GM18873 (cell line): ENCODE data around the gene SPSB1.

ENCODE experiments used
- ATAC-seq: cut with Tn5 transposase; IDR thresholded peaks from one replicate; pipeline ENCODE4 v1.9.1; 2021; ENCODE audit warnings: mild to moderate bottlenecking, moderate library complexity, moderate number of reproducible peaks; ENCODE audit not compliant: unreplicated experiment, low FRiP score

SPSB1 gene

GRCh38 chr1:9360371-9361064, 67.8 kb downstream of the SPSB1 start:
- no peak for ATAC-seq

GRCh38 chr1:9361630-9362260, 69.1 kb downstream of the SPSB1 start:
- no peak for ATAC-seq

DNA sequence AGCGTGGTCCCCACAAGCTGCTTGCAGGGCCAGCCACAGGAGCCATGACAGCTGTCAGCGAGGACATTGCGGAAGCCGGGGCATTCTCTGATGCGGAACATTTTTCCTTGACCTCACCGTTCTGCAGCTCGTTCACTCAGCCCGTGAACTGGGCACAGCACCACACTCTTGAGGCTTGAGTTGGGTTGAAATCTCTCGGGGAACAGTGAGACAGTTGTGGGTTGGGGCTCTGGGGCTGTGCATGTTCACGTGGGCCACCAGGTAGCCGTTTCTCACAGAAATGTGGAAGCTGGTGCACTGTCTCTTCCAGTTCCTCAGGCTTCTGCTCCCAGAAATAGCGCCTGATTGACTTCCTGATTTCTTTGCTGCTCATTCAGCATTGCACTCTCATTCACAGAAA, 69.8 kb downstream of the SPSB1 start:
- no peak for ATAC-seq

DNA sequence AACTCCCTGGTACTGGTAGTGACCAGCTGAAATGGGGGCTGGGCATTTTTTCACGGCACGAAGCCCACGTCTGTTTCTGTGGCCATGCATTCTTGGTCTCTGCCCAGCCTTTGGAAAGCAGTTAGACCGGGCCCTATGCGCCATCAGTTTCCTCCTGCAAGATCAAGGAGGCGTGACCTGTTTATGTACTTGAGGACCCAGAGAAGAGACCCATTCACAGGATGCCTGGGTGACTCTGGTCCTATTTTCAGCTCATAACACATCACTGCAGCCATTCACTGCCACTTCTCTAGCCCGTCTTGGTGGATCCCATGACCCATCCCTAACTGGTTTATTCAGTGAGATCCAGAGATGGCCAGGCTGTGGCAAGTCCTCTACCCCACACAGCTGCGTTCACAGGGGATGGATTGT, 70.4 kb downstream of the SPSB1 start:
- no peak for ATAC-seq

GRCh38 chr1:9366298-9366697, 73.6 kb downstream of the SPSB1 start:
- ATAC-seq: no peak

DNA sequence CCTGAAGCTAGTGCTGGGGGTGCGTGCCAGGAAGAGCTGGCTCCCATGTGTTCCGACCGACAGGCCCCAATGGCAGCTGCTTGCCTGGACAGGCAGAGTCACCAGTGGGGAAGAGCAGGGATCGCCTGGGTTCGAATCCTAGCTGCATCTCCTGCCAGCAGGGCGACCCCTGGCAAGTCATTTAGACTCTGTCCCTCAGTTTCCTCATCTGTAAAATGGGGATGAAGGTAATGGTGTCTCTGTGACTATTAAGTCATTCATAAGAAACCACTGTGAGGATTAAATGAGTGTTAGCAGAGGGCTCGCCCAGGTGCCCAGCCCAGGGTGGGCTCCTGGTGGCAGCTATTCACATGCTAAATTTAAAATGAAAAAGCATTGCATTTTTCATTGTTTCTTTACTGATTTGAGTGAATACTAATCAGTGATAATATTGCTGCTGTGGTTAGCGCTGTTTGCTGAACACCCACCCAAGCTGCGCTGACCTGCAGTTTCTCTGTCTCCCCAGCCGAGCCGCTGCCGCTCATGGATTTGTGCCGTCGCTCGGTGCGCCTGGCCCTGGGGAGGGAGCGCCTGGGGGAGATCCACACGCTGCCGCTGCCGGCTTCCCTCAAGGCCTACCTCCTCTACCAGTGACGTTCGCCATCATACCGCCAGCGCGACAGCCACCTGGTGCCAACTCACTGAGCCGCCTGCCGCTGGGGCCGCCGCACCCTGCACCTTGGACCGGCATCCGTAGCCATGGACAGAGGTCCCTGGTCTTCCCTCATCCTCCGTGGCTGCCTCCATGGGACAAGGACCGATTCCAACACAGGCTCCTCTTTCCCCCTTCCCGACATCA, 74.5 kb downstream of the SPSB1 start:
- ATAC-seq: no peak

GRCh38 chr1:9367806-9368205, 75.1 kb downstream of the SPSB1 start:
- no peak for ATAC-seq

- no peak for ATAC-seq
Observed at GRCh38 chr1:9368356-9368755, 75.7 kb downstream of the SPSB1 start.

GRCh38 chr1:9369964-9370788, 77.5 kb downstream of the SPSB1 start:
- ATAC-seq: no peak

DNA sequence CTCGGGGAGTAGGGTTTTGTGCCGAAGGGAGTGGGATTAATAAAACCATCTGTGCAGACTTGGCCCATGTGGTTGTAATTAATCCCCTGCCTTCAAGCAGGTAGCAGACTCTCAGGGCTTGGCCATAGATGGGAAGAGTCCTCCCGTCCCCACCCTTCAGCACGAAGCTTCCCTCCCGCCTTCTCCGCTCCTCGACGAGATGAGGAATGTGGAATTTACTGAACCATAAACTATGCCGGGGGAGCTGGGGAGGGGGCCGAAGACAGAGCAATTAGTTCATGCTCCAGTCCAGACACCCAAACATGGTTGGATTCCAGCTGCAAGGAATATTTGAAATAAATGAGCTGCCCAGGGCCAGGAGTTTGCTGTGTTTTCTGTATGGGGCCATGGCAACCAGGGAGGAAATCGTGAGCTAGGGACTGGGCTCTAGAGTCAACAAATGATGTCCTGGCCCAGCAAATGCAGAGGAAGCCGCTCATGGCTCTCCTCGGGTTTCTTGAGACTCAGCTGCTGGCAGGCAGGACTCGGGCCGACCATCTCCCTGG, 78.8 kb downstream of the SPSB1 start:
- no peak for ATAC-seq

GRCh38 chr1:9371951-9372350, 79.3 kb downstream of the SPSB1 start:
- no peak for ATAC-seq

- ATAC-seq: no peak
Observed at GRCh38 chr1:9373619-9374018, 80.9 kb downstream of the SPSB1 start.

DNA sequence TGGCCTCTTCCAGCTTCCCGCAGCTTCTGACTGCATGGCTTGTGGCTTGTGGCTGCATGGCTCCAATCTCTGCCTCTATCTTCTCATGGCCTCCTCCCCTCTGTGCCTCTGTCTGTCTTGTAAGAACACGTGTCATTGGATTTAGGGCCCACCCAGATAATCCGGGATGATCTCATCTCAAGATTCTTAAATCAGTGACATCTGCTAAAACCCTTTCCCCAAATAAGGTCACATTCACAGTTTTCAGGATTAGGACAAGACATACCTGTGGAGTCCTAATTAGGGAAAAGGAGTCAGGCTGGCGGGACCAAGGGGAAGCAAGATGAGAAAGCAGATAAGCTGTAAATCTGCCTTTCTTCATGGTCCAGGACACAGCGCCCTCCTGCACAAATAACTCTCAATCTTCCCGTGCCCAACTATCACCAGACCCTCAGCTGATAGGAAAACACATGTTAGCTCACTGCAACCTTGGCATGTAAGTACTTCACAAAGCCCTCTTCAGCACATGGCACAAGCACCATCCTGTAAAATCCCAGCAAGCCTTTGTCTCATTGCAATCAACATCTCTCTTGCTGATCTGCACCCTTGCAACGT, 82.2 kb downstream of the SPSB1 start:
- no peak for ATAC-seq

DNA sequence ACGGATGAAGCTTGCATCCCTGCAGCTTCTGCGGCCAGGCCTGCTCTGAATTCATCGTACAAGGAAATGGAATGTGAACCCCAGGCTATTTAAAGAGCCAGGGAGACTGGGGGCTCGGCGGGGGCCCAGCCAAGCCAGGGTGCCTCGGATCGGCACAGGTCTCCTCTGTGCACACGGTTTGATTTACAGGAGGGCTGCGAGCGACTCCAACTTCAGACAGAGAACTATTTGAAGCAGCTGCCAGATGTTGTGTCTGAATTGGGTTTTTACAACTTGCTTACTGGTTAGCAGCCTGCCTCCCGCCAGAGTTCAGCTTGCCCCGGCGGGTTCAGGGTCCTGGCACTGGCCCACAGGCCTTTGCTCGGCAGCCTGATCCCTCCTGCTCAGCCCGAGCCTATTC, 83.2 kb downstream of the SPSB1 start:
- no peak for ATAC-seq

DNA sequence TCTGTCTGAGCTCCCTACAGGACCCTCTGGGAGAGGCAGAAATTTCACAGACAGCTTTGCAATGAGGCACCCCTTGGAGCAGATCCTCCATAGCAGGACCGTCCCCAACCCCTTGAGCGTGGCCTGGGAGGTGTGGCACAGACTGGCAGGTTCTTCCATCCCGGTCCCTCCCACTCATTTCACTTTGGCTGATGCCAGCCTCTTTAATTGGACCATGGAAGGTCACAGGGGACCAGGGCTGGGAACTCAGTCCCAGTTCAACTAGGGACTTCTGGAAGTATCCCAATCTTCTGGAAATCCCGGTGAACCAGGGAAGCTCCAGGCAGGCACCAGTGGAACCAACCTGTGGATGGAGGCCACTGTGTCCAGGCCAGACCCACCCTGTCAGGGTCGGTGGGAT, 83.7 kb downstream of the SPSB1 start:
- ATAC-seq: no peak

GRCh38 chr1:9376886-9377333, 84.2 kb downstream of the SPSB1 start:
- no peak for ATAC-seq

DNA sequence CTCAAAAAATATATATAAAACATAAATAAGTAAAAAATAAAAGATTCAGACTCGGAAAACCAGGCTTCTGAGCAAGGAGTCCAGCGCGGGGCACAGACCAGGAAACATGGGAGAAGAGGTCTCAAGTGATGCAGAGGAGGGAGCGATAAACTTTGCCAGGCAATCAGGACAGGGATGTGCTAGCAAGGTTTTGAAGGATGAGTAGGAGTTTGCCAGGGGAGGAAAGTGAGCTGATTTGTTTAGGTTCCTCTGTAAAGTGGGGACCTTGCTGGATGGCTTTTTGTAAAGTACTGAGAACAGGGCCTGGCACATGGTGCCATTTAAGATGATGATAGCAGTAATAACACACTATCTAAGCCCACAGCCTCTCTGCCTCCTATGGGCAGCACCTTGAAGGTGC, 86.1 kb downstream of the SPSB1 start:
- no peak for ATAC-seq

- no peak for ATAC-seq
Observed at GRCh38 chr1:9380711-9381110, 88.0 kb downstream of the SPSB1 start.

DNA sequence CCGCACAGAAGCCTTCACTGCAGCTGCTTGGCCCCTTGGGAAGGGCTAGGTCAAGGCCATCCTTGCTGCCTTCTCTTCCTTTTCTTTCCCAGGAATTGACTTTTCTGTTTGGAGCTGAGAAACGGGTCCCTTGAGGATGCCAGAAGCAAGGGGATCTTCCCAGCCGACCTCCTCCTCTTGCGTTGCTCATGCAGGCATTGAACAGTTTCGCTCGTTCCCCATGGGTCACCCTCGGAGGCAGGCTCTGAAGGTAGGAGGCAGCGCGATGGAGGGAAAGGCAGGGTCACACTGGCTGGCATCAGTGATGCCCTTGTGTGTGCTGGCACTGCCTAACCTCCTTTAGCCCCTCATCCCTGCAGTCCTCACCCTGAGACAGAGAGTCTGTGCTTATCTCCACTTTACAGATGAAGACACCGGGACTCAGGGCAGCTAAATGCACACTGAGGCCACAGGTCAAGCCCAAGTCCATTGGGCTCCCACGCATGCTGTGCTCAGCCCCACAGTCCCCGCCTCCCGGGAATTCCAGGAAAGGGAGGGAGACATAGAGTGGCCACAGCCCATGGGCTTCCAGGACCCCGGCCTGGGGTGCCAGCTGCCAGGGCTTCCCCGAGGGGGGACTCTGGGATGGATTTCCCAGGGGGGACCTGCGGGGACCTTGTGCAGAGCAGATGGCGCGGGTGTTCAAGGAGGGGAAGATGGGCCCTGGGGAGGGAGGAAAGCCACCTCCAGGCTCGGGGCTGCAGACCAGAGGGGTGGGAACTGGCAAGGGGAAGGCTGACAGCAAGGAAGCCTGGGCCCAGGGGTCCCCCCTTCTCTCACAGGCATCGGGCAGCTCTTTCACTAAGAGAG, 90.2 kb downstream of the SPSB1 start:
- ATAC-seq: no peak
